ENCODE measurements around the gene PPP1R9A.

Gene PPP1R9A

DNA sequence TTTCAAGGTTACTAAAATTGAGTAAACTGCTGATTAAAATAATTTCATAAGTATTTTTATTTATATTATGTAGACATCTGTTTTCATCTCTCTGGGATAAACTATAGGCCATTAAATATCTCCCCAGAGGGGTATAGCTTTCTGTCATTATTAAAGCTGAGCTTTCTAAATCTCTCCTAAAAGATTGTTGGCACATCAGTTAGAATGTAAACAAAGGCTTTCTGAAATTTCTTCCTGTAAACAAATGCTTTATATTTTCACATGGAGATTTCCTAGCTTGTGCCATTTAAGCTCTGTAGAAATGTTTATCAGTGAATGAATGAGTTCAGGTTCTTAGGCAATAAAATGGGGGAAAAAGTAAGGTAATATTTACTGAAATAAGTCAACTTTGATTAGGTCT lies 35.7 kb downstream of the PPP1R9A start:
- H3K27ac ChIP-seq (ENCODE audit: low read depth, low read length), result no peak overlapping the region

DNA sequence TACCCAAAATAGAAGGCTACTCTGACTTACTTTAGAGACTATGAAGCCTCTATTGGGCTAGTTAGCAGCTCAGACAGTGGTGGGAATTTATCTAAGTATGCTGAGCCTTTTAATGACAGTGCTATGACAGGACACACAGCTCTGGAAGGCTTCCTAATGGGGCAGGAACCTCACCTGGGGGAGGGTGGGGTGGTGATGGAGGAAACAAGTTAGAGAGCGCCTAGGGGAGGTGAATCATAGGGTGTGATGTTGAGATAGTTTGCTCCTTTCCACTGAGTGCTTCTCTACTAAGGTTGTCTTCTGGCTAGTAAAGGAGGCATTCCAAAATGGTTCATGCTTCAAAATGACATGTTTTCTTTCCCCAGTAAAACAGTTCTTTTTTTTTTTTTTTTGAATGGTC lies 42.1 kb downstream of the PPP1R9A start:
- Histone ChIP-seq H3K36me3 (ENCODE audit: insufficient read depth, low read length) (no peaks in the 10 kb centered on the region), H3K4me3 (ENCODE audit: low read depth, low read length) (no peak overlapping the region)

More for the DNA sequence above, 35.7 kb downstream of the PPP1R9A start:
- Histone ChIP-seq H3K4me3 (ENCODE audit: low read depth, low read length) (no peak overlapping the region), H2AFZ (ENCODE audit: low read length, unreplicated experiment) (no peak overlapping the region), H3K36me3 (ENCODE audit: insufficient read depth, low read length) (no peaks in the 10 kb centered on the region), H3K79me2 (ENCODE audit: control insufficient read depth, insufficient read depth, low read length, unreplicated experiment) (no peaks in the 10 kb centered on the region), H3K4me1 (ENCODE audit: control insufficient read depth, insufficient read depth, low read length, unreplicated experiment) (no peaks in the 10 kb centered on the region), H3K27me3 (ENCODE audit: insufficient read depth, low read length) (no peaks in the 10 kb centered on the region)

DNA sequence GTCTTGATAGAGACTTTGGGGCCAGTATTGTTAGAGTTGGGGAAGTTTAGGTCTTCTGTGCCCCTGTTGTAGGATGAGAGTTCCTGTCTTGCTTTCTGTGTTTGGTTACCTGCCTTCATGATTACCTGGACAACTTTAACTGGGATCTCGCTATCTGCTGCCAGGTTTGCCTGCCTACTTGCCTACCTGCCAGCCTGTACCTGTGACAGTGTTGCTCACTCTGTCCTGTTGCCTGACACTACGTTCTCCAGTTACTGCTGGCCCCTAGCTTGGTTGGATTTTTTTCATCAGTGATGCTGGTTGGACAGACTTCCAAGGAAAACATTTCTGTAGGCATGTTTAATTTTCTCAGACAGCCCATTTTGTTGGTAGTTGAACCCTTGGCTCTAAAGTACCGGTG lies 48.4 kb downstream of the PPP1R9A start:
- Histone ChIP-seq H3K4me3 (ENCODE audit: low read depth, low read length) (no peak overlapping the region), H3K36me3 (ENCODE audit: insufficient read depth, low read length) (no peaks in the 10 kb centered on the region), H3K27ac (ENCODE audit: low read depth, low read length) (no peak overlapping the region), H2AFZ (ENCODE audit: low read length, unreplicated experiment) (no peak overlapping the region), H3K79me2 (ENCODE audit: control insufficient read depth, insufficient read depth, low read length, unreplicated experiment) (no peaks in the 10 kb centered on the region), H3K27me3 (ENCODE audit: insufficient read depth, low read length) (no peaks in the 10 kb centered on the region), H3K4me1 (ENCODE audit: control insufficient read depth, insufficient read depth, low read length, unreplicated experiment) (no peaks in the 10 kb centered on the region)

More for the DNA sequence above, 42.1 kb downstream of the PPP1R9A start:
- Histone ChIP-seq H3K27me3 (ENCODE audit: insufficient read depth, low read length) (no peaks in the 10 kb centered on the region), H3K4me1 (ENCODE audit: control insufficient read depth, insufficient read depth, low read length, unreplicated experiment) (no peaks in the 10 kb centered on the region), H2AFZ (ENCODE audit: low read length, unreplicated experiment) (no peak overlapping the region), H3K79me2 (ENCODE audit: control insufficient read depth, insufficient read depth, low read length, unreplicated experiment) (no peaks in the 10 kb centered on the region), H3K27ac (ENCODE audit: low read depth, low read length) (no peak overlapping the region)

DNA sequence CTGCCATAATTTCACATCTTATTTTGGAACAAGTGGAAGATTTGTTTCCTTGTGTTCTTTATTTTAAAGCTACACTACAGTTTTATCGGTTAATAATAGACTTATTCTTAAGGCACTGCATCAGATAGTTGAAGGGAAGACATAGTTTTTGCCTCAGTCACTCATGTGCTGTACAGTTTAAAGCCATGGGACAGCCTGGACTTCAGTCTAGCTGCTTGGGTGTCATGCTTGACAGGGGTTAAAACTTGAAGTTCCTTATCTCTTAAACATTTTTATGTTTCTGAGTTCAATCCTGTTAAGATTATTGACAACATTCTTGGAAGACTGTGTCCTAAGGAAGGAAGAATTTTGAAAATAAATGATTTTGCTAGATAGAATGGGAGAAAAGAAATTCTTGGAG lies 49.7 kb downstream of the PPP1R9A start:
- Histone ChIP-seq H3K27me3 (ENCODE audit: insufficient read depth, low read length) (no peaks in the 10 kb centered on the region), H3K79me2 (ENCODE audit: control insufficient read depth, insufficient read depth, low read length, unreplicated experiment) (no peaks in the 10 kb centered on the region), H3K4me1 (ENCODE audit: control insufficient read depth, insufficient read depth, low read length, unreplicated experiment) (no peaks in the 10 kb centered on the region), H3K36me3 (ENCODE audit: insufficient read depth, low read length) (no peaks in the 10 kb centered on the region), H2AFZ (ENCODE audit: low read length, unreplicated experiment) (no peak overlapping the region), H3K4me3 (ENCODE audit: low read depth, low read length) (no peak overlapping the region), H3K27ac (ENCODE audit: low read depth, low read length) (no peak overlapping the region)

DNA sequence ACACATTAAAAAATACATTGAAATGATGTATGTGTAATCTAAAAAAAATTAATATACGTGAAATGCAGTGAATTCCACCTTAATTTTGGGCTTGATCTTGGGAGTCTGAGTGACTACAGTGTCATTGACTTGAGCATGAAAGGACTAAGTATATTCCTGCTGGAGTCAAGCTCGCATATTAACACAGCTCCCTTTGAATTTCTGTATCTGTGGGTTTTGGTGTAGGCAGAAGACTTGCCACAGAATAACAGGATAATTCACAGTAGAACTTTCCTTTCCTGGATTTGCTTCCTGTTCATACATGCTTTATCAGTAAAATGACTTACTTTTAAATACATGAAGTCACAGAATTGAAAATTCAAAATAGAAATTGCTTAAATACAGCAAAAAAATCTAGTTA lies 55.3 kb downstream of the PPP1R9A start:
- Histone ChIP-seq H3K27ac (ENCODE audit: low read depth, low read length) (no peak overlapping the region), H2AFZ (ENCODE audit: low read length, unreplicated experiment) (no peak overlapping the region), H3K79me2 (ENCODE audit: control insufficient read depth, insufficient read depth, low read length, unreplicated experiment) (no peaks in the 10 kb centered on the region), H3K4me1 (ENCODE audit: control insufficient read depth, insufficient read depth, low read length, unreplicated experiment) (no peaks in the 10 kb centered on the region), H3K4me3 (ENCODE audit: low read depth, low read length) (no peak overlapping the region), H3K36me3 (ENCODE audit: insufficient read depth, low read length) (no peaks in the 10 kb centered on the region), H3K27me3 (ENCODE audit: insufficient read depth, low read length) (no peaks in the 10 kb centered on the region)

DNA sequence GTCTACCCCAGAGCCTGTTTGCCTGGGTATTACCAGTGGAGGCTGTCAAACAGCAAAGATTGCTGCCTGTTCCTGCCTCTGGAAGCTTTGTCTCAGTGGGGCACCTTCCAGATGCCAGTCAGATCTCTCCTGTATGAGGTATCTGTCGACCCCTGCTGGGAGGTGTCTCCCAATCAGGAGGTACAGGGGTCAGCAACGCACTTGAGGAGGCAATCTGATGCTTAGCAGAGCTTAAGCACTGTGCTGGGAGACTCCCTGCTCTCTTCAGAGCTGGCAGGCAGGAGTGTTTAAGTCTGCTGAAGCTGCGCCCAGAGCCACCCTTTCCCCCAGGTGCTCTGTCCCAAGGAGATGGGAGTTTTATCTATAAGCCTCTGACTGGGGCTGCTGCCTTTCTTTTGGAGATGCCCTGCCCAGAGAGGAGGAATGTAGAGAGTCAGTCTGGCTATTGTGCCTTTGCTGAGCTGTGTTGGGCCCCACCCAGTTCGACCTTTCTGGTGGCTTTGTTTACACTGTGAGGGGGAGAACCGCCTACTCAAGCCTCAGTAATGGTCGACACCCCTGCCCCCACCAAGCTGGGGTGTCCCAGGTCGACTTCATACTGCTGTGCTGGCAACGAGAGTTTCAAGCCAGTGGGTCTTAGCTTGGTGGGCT lies 62.2 kb downstream of the PPP1R9A start:
- Histone ChIP-seq H3K27ac (ENCODE audit: low read depth, low read length) (no peak overlapping the region), H3K4me3 (ENCODE audit: low read depth, low read length) (no peak overlapping the region)

DNA sequence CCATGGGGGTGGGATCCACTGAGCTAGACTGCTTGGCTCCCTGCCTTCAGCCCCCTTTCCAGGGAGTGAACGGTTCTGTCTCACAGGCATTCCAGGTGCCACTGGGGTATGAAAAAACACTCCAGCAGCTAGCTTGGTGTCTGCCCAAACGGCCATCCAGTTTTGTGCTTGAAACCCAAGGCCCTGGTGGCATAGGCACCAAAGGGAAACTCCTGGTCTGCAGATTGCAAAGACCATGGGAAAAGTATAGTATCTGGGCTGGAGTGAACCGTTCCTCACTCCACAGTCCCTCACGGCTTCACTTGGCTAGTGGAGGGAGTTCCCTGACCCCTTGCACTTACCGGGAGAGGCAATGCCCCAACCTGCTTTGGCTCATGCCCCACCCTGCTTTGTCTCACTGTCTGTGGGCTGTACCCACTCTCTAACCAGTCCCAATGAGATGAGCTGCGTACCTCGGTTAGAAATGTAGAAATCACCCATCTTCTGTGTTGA lies 62.7 kb downstream of the PPP1R9A start:
- no peaks in the 10 kb centered on the region for H3K79me2 ChIP-seq (ENCODE audit: control insufficient read depth, insufficient read depth, low read length, unreplicated experiment)
- H3K4me3 ChIP-seq (ENCODE audit: low read depth, low read length), result no peak overlapping the region
- H3K27me3 ChIP-seq (ENCODE audit: insufficient read depth, low read length), result no peaks in the 10 kb centered on the region
- H3K36me3 ChIP-seq (ENCODE audit: insufficient read depth, low read length), result no peaks in the 10 kb centered on the region
- no peak overlapping the region for H2AFZ ChIP-seq (ENCODE audit: low read length, unreplicated experiment)
- H3K27ac ChIP-seq (ENCODE audit: low read depth, low read length), result no peak overlapping the region
- peaks cover 10% of the 10 kb centered on the region for H3K4me1 ChIP-seq (ENCODE audit: control insufficient read depth, insufficient read depth, low read length, unreplicated experiment)

More for the DNA sequence above, 62.2 kb downstream of the PPP1R9A start:
- H3K4me1 ChIP-seq (ENCODE audit: control insufficient read depth, insufficient read depth, low read length, unreplicated experiment), result peaks cover 10% of the 10 kb centered on the region
- H2AFZ ChIP-seq (ENCODE audit: low read length, unreplicated experiment), result no peak overlapping the region
- no peaks in the 10 kb centered on the region for H3K79me2 ChIP-seq (ENCODE audit: control insufficient read depth, insufficient read depth, low read length, unreplicated experiment)
- no peaks in the 10 kb centered on the region for H3K27me3 ChIP-seq (ENCODE audit: insufficient read depth, low read length)
- H3K36me3 ChIP-seq (ENCODE audit: insufficient read depth, low read length), result no peaks in the 10 kb centered on the region

DNA sequence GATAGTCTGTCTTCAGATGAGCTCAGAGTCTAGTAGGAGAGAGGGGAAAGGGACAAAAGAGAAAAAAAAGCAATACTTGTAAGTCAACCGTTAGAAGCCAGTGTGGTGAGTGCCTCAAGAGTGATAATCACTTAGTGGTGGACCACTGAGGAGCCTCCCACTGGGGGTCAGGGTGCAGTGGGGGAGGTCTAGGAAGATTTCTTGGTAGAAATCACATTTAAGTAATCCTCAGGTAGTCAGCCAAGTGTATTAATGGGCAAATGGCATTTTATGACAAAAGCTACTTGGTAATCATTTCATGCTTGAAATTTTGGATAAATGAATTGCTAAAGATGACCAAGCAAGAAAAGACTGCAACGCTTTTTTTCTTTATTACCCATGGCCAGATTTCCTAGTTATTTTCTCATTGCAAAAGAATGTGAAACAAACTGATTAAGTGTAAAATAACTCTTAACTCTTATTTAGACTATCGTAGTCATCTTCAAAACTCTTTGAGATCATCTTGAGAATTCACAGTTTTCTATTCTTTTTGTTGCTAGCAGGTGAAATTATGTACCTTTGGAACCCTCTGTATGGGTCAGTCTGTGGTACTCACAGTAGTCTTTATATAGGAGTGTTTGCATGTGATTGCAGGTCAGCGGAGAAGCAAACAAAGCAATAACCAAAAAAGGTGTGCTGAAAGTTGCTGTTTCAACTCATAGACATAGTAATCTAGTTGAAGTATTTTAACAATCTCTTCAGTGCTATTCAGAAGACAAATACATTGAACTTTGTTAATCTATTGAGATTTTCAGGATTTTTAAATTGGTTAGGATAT lies 63.9 kb downstream of the PPP1R9A start:
- Histone ChIP-seq H3K27me3 (ENCODE audit: insufficient read depth, low read length) (no peaks in the 10 kb centered on the region), H3K27ac (ENCODE audit: low read depth, low read length) (no peak overlapping the region), H2AFZ (ENCODE audit: low read length, unreplicated experiment) (no peak overlapping the region), H3K4me3 (ENCODE audit: low read depth, low read length) (no peak overlapping the region), H3K36me3 (ENCODE audit: insufficient read depth, low read length) (no peaks in the 10 kb centered on the region), H3K4me1 (ENCODE audit: control insufficient read depth, insufficient read depth, low read length, unreplicated experiment) (peaks cover 10% of the 10 kb centered on the region), H3K79me2 (ENCODE audit: control insufficient read depth, insufficient read depth, low read length, unreplicated experiment) (no peaks in the 10 kb centered on the region)

DNA sequence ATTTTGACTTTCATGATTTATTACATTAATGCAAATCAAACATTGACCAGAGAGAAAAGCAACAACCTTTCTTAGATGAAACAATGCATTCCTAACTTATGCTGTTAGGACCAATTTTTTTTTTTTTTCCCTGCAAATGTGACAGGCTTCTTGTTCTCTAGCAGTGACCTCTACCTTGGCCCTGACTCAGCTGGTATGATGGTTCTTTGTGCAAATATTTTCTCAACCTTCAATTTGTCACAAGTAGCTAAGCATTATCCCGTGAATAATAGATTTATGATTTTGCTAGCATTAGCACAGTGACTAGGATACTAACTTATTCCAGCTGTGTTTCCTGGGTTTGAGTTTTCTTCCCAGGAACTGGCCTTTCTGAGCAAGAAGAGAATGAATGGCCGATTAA lies 64.9 kb downstream of the PPP1R9A start:
- Histone ChIP-seq H3K79me2 (ENCODE audit: control insufficient read depth, insufficient read depth, low read length, unreplicated experiment) (no peaks in the 10 kb centered on the region), H3K4me3 (ENCODE audit: low read depth, low read length) (no peak overlapping the region), H2AFZ (ENCODE audit: low read length, unreplicated experiment) (peak overlapping the region; percentile 39), H3K27me3 (ENCODE audit: insufficient read depth, low read length) (no peaks in the 10 kb centered on the region), H3K27ac (ENCODE audit: low read depth, low read length) (no peak overlapping the region), H3K4me1 (ENCODE audit: control insufficient read depth, insufficient read depth, low read length, unreplicated experiment) (peaks cover 10% of the 10 kb centered on the region), H3K36me3 (ENCODE audit: insufficient read depth, low read length) (no peaks in the 10 kb centered on the region)

DNA sequence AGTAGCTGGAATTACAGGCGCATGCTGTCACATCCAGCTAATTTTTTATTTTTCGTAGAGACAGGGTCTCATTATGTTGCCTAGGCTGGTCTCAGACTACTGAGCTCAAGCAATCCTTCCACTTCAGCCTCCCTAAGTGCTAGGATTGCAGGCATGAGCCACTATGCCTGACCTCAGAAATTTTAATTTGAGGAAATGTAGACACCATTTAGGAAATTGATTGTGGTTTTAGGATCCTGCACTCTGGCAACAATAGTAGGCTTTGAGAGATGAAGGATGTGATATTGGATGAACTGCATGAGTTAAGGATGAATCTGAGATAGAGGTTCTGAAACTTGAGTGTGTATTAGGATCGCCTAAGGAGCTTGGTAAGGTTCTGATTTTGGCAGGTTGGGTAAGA lies 66.5 kb downstream of the PPP1R9A start:
- Histone ChIP-seq H3K27ac (ENCODE audit: low read depth, low read length) (no peak overlapping the region), H3K4me3 (ENCODE audit: low read depth, low read length) (no peak overlapping the region), H3K79me2 (ENCODE audit: control insufficient read depth, insufficient read depth, low read length, unreplicated experiment) (no peaks in the 10 kb centered on the region), H3K27me3 (ENCODE audit: insufficient read depth, low read length) (no peaks in the 10 kb centered on the region), H2AFZ (ENCODE audit: low read length, unreplicated experiment) (no peak overlapping the region), H3K4me1 (ENCODE audit: control insufficient read depth, insufficient read depth, low read length, unreplicated experiment) (peaks cover 10% of the 10 kb centered on the region), H3K36me3 (ENCODE audit: insufficient read depth, low read length) (no peaks in the 10 kb centered on the region)

DNA sequence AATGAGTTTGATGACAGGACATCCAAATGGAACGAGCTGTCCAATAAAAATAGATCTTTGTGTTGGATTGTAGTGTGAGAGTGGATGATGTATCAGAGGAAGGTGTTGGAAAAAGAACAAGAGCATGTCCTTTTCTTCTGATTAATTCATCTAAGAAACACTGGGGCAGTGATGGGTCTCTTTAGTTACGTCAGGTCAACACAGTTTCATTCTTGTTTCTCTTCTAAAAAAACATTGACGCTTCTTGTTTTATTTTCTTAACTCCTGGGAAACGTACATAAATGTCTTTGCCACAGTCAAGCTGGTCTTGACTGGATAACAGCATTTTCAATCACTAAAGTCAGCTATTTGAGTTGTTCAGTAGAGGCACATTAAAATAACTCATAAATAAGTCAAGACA lies 67.0 kb downstream of the PPP1R9A start:
- no peaks in the 10 kb centered on the region for H3K36me3 ChIP-seq (ENCODE audit: insufficient read depth, low read length)
- no peak overlapping the region for H3K4me3 ChIP-seq (ENCODE audit: low read depth, low read length)
- peaks cover 10% of the 10 kb centered on the region for H3K4me1 ChIP-seq (ENCODE audit: control insufficient read depth, insufficient read depth, low read length, unreplicated experiment)
- H3K27me3 ChIP-seq (ENCODE audit: insufficient read depth, low read length), result no peaks in the 10 kb centered on the region
- H3K79me2 ChIP-seq (ENCODE audit: control insufficient read depth, insufficient read depth, low read length, unreplicated experiment), result no peaks in the 10 kb centered on the region
- no peak overlapping the region for H2AFZ ChIP-seq (ENCODE audit: low read length, unreplicated experiment)
- no peak overlapping the region for H3K27ac ChIP-seq (ENCODE audit: low read depth, low read length)
